CD4-positive, CD25-positive, alpha-beta regulatory T cell (primary cell): ENCODE measurements around the gene TRABD2B. TPM values are rescaled to one million over a fixed set of nuclear protein-coding genes. Genes with fewer than 3 reads are reported as not detected.

Experiments used
- ATAC-seq, 2 donors: fragments of 150-1000 bp; cut with Tn5 transposase; one replicate each; pipeline ENCODE4 v1.10.0; 2021; ENCODE audit warnings: low read depth in 2 of 2, moderate number of reproducible peaks in 2 of 2, moderate library complexity in 1 of 2
- DNase-seq, 3 donors: peaks; one replicate each; pipeline versions ENCODE4 v3.0.0 to v3.0.0-alpha.2; 2012 to 2022; ENCODE audit warnings: mixed read lengths in 1 of 3
- H3K27ac ChIP-seq: one replicate; pipeline ENCODE4 v1.7.0; 2013; ENCODE audit warnings: mild to moderate bottlenecking, low read length; ENCODE audit not compliant: insufficient read depth, poor library complexity, severe bottlenecking
- H3K27me3 ChIP-seq: one replicate; pipeline ENCODE4 v1.7.0; 2013; ENCODE audit warnings: low read length; ENCODE audit not compliant: control insufficient read depth, insufficient read depth
- H3K36me3 ChIP-seq: one replicate; pipeline ENCODE4 v1.7.0; 2013; ENCODE audit warnings: mild to moderate bottlenecking, low read length, moderate library complexity; ENCODE audit not compliant: control insufficient read depth, insufficient read depth
- H3K4me1 ChIP-seq: 2 replicates; pipeline ENCODE4 v1.7.0; 2013; ENCODE audit warnings: mild to moderate bottlenecking, low read length; ENCODE audit not compliant: insufficient read depth, control insufficient read depth, poor library complexity, severe bottlenecking
- H3K4me3 ChIP-seq: one replicate; pipeline ENCODE4 v1.7.0; 2013; ENCODE audit warnings: low read depth, mild to moderate bottlenecking, low read length, moderate library complexity
- H3K9me3 ChIP-seq, 2 experiments: 1 replicate in 1 of 2; 2 replicates in 1 of 2; pipeline ENCODE4 v1.7.0; 2013; ENCODE audit warnings: low read length in 2 of 2, mild to moderate bottlenecking in 1 of 2, moderate library complexity in 1 of 2; ENCODE audit not compliant: control insufficient read depth in 2 of 2
- H3K27ac Mint-ChIP-seq, 3 donors: one replicate each; pipeline ENCODE4 v1.8.0; 2020 to 2022; ENCODE audit warnings: mild to moderate bottlenecking in 3 of 3, mixed read lengths in 3 of 3, moderate library complexity in 2 of 3
- H3K27me3 Mint-ChIP-seq: one replicate; pipeline ENCODE4 v1.8.0; 2022; ENCODE audit warnings: mild to moderate bottlenecking, mixed read lengths
- H3K36me3 Mint-ChIP-seq: one replicate; pipeline ENCODE4 v1.8.0; 2020; ENCODE audit warnings: mixed read lengths
- H3K4me1 Mint-ChIP-seq, 4 donors: one replicate each; pipeline ENCODE4 v1.8.0; 2020 to 2022; ENCODE audit warnings: mixed read lengths in 4 of 4, mild to moderate bottlenecking in 1 of 4
- H3K4me3 Mint-ChIP-seq, 4 donors: one replicate each; pipeline ENCODE4 v1.8.0; 2020 to 2022; ENCODE audit warnings: mild to moderate bottlenecking in 4 of 4, mixed read lengths in 4 of 4, moderate library complexity in 3 of 4
- H3K9me3 Mint-ChIP-seq, 7 donors: one replicate each; pipeline ENCODE4 v1.8.0; 2020 to 2022; ENCODE audit warnings: mixed read lengths in 7 of 7, mild to moderate bottlenecking in 3 of 7, moderate library complexity in 2 of 7
- polyA plus RNA-seq, 4 donors: library from polyadenylated mRNA; unstranded; fragments of 300-500 nt; fragmentation: Illumina TruSeq; gene quantifications; one replicate each; pipeline ENCODE4 v1.2.3, GENCODE V29; 2021
- total RNA-seq: library from RNA; stranded (reverse); gene quantifications from one replicate; pipeline ENCODE4 v1.2.3, GENCODE V29; 2022

Gene TRABD2B
- total and polyA plus RNA-seq, 5 donors from 2014 or later = not detected

GRCh38 chr1:47843059-47843458, 154.1 kb downstream of the TRABD2B start:
- Histone ChIP-seq H3K36me3 (no peaks in the 10 kb centered on the region), H3K4me3 (no peak overlapping the region), H3K27ac (no peak overlapping the region), H3K9me3 (no peaks in the 10 kb centered on the region), H3K27me3 (no peaks in the 10 kb centered on the region), H3K4me1 (no peaks in the 10 kb centered on the region)
- Mint-ChIP-seq H3K27me3 (no peaks in the 10 kb centered on the region), H3K36me3 (no peaks in the 10 kb centered on the region), H3K4me3 (no peak overlapping the region), H3K9me3 (peaks cover 0 to 4% (median 0%) of the 10 kb centered on the region in 7 donors), H3K27ac (no peak overlapping the region), H3K4me1 (no peaks in the 10 kb centered on the region)
- ATAC-seq (no peak), DNase-seq (no peak)

- Histone ChIP-seq H3K36me3 (no peaks in the 10 kb centered on the region), H3K4me3 (no peak overlapping the region), H3K27me3 (no peaks in the 10 kb centered on the region), H3K4me1 (no peaks in the 10 kb centered on the region), H3K9me3 (no peaks in the 10 kb centered on the region), H3K27ac (no peak overlapping the region)
- Mint-ChIP-seq H3K9me3 (peaks cover 0 to 4% (median 0%) of the 10 kb centered on the region in 7 donors), H3K4me1 (no peaks in the 10 kb centered on the region), H3K27me3 (peaks cover 4% of the 10 kb centered on the region), H3K36me3 (no peaks in the 10 kb centered on the region), H3K27ac (no peak overlapping the region), H3K4me3 (no peak overlapping the region)
- DNase-seq = no peak
- no peak for ATAC-seq
Observed at GRCh38 chr1:47842228-47842919, 154.8 kb downstream of the TRABD2B start.

DNA sequence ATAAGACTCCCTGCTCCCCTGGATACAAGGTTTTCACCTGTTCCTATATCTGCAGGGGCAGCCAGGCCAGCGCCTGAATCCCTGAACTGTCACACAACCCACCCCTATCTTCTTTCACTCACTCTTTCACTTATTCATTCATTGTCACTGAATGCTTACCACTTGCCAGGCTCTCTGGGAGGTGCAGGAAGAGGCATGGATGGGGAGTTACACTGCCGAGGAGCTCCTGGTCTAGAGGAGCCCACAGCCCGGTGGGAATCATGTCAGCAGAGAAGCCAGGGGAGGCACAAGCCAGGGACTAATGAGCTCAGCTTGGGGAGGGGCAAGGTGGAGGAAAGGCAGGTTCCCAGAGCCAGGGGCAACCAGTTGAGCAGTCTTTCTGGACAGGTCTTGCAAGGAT, 155.8 kb downstream of the TRABD2B start:
- Histone ChIP-seq H3K4me1 (no peaks in the 10 kb centered on the region), H3K27me3 (no peaks in the 10 kb centered on the region), H3K9me3 (no peaks in the 10 kb centered on the region), H3K4me3 (no peak overlapping the region), H3K36me3 (no peaks in the 10 kb centered on the region), H3K27ac (no peak overlapping the region)
- ATAC-seq = no peak
- Mint-ChIP-seq H3K36me3 (no peaks in the 10 kb centered on the region), H3K4me1 (no peaks in the 10 kb centered on the region), H3K27me3 (peaks cover 5% of the 10 kb centered on the region), H3K27ac (no peak overlapping the region), H3K4me3 (no peak overlapping the region), H3K9me3 (peaks cover 0 to 4% (median 0%) of the 10 kb centered on the region in 7 donors)
- no peak for DNase-seq

- no peaks in the 10 kb centered on the region for H3K36me3 Mint-ChIP-seq
- no peak for ATAC-seq
Observed at GRCh38 chr1:47840393-47841190, 156.6 kb downstream of the TRABD2B start.

DNA sequence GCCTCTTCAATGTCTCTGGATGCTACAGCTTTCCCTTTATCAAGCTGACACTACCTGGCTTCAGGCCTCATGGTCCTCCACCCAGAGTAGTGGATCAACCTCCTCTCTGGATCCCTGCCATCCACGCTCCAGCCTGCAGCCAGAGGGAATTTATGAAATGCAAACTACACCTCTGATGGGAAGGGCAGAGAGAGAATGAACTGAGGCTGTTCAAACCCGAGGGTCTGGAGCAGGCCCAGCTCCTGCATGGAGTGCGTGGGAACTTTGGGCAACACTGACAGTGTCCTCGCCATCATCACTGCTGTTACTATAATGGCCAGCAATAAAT, 157.8 kb downstream of the TRABD2B start:
- no peak for DNase-seq
- Mint-ChIP-seq H3K36me3 (no peaks in the 10 kb centered on the region), H3K27ac (no peak overlapping the region), H3K4me3 (no peak overlapping the region), H3K9me3 (peaks cover 0 to 9% (median 1%) of the 10 kb centered on the region in 7 donors), H3K4me1 (no peaks in the 10 kb centered on the region), H3K27me3 (peaks cover 5% of the 10 kb centered on the region)
- Histone ChIP-seq H3K27ac (no peak overlapping the region), H3K9me3 (peaks cover 5 to 10% of the 10 kb centered on the region in 2 experiments), H3K36me3 (no peaks in the 10 kb centered on the region), H3K27me3 (no peaks in the 10 kb centered on the region), H3K4me1 (no peaks in the 10 kb centered on the region), H3K4me3 (no peak overlapping the region)
- ATAC-seq = no peak

More at GRCh38 chr1:47840393-47841190, 156.6 kb downstream of the TRABD2B start:
- Histone ChIP-seq H3K4me1 (no peaks in the 10 kb centered on the region), H3K27ac (no peak overlapping the region), H3K27me3 (no peaks in the 10 kb centered on the region), H3K36me3 (no peaks in the 10 kb centered on the region), H3K9me3 (no peaks in the 10 kb centered on the region), H3K4me3 (no peak overlapping the region)
- DNase-seq = no peak
- Mint-ChIP-seq H3K27ac (no peak overlapping the region), H3K27me3 (peaks cover 5% of the 10 kb centered on the region), H3K4me1 (no peaks in the 10 kb centered on the region), H3K4me3 (no peak overlapping the region), H3K9me3 (peaks cover 0 to 4% (median 1%) of the 10 kb centered on the region in 7 donors)

- peaks cover 0 to 9% (median 1%) of the 10 kb centered on the region in 7 donors for H3K9me3 Mint-ChIP-seq
- peaks cover 5% of the 10 kb centered on the region for H3K27me3 Mint-ChIP-seq
- no peak overlapping the region for H3K4me3 Mint-ChIP-seq
- no peak overlapping the region for H3K27ac Mint-ChIP-seq
- no peaks in the 10 kb centered on the region for H3K36me3 Mint-ChIP-seq
- Histone ChIP-seq H3K9me3 (peaks cover 5 to 10% of the 10 kb centered on the region in 2 experiments), H3K27me3 (no peaks in the 10 kb centered on the region), H3K27ac (no peak overlapping the region), H3K4me3 (no peak overlapping the region), H3K4me1 (no peaks in the 10 kb centered on the region), H3K36me3 (no peaks in the 10 kb centered on the region)
- no peak for ATAC-seq
- no peak for DNase-seq
- no peaks in the 10 kb centered on the region for H3K4me1 Mint-ChIP-seq
Observed at GRCh38 chr1:47838562-47839432, 158.4 kb downstream of the TRABD2B start.

DNA sequence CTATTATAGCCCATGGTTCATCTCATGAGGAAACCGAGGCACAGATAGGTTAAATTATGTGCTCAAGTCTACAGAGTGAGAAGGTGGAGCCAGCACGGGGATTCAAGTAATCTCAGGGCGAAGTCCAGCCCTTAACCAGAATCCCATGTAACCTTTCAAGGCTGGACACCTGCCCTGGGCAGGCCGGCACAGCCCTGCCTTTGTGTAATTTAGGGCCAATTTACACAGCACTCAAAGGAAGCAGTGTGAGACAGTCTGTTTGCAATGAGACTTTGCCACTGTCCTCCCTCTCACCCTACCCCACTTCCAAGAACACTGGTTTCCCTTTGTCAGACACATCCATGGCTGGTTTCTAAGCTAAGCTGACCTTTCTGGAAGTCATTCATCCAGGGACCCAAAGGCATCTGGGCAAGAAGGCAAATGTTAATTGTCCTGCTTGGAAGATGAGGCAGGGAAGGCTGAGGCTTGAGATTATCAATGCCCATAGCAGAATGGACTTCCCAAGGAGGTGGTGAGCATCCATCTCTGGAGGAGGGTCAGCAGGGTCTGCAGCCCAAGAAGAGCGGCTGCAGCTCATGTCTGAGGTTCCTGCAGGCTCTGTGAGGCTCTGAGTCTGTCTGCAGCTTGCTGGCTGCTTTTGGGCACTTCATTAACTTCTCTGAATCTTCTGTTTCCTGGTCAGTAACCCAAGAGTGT, 159.2 kb downstream of the TRABD2B start:
- DNase-seq (no peak), ATAC-seq (no peak)
- Mint-ChIP-seq H3K27ac (no peak overlapping the region), H3K4me3 (no peak overlapping the region), H3K36me3 (no peaks in the 10 kb centered on the region), H3K9me3 (peaks cover 0 to 9% (median 1%) of the 10 kb centered on the region in 7 donors), H3K4me1 (no peaks in the 10 kb centered on the region), H3K27me3 (peaks cover 5% of the 10 kb centered on the region)
- Histone ChIP-seq H3K27me3 (no peaks in the 10 kb centered on the region), H3K27ac (no peak overlapping the region), H3K4me1 (no peaks in the 10 kb centered on the region), H3K9me3 (peaks cover 5 to 10% of the 10 kb centered on the region in 2 experiments), H3K36me3 (no peaks in the 10 kb centered on the region), H3K4me3 (no peak overlapping the region)
